Measurements from ENCODE around the gene ZNF691.
"Not testable (repeated sequence)": the region's sequence is repeated elsewhere in the genome, so short reads cannot be mapped to it uniquely, and the experiment has no call there.

ZNF691 gene

DNA sequence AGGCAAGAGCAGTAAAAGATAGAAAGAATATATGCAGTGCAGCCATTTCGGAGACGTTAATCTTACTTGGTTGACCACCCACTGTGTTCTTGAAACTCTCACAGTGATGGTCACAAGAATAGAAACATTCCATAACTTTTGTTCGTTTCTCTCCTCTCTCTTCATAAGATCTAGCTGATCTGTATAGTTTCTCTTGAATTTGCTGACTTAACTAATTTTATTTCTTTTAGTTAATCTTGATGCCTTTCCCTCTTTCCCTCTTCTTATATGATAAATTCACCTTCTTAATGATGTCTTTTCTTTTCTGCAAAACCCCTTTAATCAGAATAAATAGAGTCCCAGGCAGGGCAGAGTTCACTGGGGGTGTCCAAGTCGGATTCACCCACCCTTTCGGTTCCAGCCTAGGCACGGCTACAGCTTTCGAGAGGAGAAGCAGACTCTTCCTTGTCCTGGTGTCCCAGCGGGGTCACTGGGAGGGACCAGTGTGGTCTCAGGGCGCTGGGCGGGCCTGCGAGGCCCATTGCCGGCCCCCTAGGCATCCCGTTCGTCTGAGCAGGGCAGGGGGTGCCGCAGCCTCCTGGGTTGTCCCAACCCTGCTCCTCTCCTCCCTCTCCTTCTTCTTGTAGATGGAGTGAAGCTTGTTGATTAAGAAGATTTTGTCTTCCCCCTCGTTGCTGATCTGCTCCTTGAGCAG lies 39.8 kb downstream of the ZNF691 start:
- TF ChIP-seq, protein P1, sequence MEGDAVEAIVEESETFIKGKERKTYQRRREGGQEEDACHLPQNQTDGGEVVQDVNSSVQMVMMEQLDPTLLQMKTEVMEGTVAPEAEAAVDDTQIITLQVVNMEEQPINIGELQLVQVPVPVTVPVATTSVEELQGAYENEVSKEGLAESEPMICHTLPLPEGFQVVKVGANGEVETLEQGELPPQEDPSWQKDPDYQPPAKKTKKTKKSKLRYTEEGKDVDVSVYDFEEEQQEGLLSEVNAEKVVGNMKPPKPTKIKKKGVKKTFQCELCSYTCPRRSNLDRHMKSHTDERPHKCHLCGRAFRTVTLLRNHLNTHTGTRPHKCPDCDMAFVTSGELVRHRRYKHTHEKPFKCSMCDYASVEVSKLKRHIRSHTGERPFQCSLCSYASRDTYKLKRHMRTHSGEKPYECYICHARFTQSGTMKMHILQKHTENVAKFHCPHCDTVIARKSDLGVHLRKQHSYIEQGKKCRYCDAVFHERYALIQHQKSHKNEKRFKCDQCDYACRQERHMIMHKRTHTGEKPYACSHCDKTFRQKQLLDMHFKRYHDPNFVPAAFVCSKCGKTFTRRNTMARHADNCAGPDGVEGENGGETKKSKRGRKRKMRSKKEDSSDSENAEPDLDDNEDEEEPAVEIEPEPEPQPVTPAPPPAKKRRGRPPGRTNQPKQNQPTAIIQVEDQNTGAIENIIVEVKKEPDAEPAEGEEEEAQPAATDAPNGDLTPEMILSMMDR (IDR thresholded peaks at IDR 0.05; ENCODE audit: low read depth, low read length), result no peak

DNA sequence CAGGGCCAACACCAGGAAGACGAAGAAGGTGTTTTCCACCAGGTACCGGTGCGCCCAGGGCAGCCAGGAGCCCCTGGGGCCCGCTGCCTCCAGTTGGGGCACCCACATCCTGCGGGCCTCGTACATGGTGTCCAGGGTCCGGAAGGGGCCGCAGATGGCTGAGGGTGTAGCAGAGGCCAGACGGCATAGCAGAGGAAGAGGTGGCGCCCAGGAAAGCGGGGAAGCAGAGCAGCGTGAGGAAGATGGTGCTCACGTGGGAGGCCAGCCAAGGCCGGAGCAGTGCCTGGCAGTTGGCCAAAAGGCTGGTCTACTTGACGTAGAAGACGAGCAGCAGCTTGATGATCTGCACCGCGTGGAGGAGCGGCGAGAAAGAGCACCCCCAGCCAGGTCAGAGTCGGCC lies 40.4 kb downstream of the ZNF691 start:
- TF ChIP-seq, protein P1 (IDR thresholded peaks at IDR 0.05; ENCODE audit: low read depth, low read length), result no peak
- H3K4me3 ChIP-seq (ENCODE audit: low read depth, low read length), result no peak overlapping the region

More for the DNA sequence above, 39.8 kb downstream of the ZNF691 start:
- H3K4me3 ChIP-seq (ENCODE audit: low read depth, low read length), result no peak overlapping the region

DNA sequence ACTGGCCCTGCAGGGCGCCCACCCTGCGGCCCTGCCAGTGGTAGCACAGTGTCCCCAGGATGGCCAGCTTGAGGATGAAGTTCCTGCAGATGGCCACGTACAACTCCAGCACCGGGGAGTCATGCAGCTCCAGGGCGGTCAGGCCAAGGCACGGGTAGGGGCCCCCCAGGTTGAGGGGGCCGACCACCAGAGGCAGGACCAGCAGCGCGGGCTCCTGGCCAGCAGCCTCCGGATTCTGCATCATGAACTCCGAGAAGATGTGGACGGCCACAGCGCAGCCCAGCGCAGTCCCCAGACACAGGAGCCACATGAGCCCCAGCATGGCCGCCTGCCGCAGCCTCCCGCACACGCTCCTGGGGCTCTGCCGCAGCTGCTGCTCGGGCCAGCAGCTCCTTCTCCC lies 41.0 kb downstream of the ZNF691 start:
- TF ChIP-seq, protein P1 (IDR thresholded peaks at IDR 0.05; ENCODE audit: low read depth, low read length), result no peak

DNA sequence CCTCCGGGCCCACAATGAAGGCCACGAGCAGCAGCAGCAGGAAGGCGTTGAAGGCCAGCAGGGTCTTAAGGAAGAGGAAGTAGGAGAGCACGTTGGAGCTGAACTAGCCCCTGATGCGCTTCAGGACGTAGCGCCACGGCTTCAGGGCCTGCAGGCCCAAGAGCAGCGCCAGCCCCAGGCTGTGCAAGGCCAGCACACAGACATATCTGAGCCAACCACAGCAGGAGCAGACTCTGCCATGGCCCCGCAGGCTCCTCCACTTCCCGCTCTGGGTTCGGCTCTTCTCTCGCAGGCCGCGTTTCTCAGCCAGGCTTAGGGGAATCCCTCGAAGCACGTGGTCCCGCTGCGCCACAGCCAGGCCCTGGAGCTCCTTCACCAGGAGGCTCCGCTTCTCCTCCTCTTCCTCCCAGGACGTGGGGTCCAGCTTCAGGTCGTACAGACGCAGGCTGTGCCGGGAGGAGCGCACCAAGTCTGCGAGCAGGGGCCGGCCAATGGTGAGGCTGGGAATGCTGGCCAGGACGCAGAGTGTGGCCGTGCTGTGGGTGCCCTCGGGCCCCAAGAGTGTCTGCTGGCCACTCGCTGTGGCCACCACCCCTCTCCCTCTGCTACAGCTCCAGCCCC lies 41.7 kb downstream of the ZNF691 start:
- TF ChIP-seq, protein P1 (IDR thresholded peaks at IDR 0.05; ENCODE audit: low read depth, low read length), result no peak

More for the DNA sequence above, 41.0 kb downstream of the ZNF691 start:
- H3K4me3 ChIP-seq (ENCODE audit: low read depth, low read length), result no peak overlapping the region

DNA sequence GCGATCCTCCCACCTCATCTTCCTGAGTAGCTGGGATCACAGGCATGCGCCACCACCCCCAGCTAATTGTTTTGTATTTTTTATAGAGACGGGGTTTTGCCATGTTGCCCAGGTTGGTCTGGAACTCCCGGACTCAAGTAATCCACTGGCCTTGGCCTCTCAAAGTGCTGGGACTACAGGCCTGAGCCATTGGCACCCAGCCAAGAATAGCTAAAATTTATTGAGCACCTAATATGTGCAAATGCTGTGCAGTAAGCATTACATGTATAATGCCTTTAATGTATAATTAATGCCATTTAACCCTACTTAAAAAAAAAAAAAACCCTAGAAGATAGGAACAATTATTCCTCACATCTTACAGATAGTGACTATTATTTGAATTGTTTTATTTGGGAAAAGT lies 42.9 kb downstream of the ZNF691 start:
- TF ChIP-seq, protein P1 (IDR thresholded peaks at IDR 0.05; ENCODE audit: low read depth, low read length), result no peak
- H3K4me3 ChIP-seq (ENCODE audit: low read depth, low read length), result no peak overlapping the region

More for the DNA sequence above, 41.7 kb downstream of the ZNF691 start:
- H3K4me3 ChIP-seq (ENCODE audit: low read depth, low read length), result no peak overlapping the region

DNA sequence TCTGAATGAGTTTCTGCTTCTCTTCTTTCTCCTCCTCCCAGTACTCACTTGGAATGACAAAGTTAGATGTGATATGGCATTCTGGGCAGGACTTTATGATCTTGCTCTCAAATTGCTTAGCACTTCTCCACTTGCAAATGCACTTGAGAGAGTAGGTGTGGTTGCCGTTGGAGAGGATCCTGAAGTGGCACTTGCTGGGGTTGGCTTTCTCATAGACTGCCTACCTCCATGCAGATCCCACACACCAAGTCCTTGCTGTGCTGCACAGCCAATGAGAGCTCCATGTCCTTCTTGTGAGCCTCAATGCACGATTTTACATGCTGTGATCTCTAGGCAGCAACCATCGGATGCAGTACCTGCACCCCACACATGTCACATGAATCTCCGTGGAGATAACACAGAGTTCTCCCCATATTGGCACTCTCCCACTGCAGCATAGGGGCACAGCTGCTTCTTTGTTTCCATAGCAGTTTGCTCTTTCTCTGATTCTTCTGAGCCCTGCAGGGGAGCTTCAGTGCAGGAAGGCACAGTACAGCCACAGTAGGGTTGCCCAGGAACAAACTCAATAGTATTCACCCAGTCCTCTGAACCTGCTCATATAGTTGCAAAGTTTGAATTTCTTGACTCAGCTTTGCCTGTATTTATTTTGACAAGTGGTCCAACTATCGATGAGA lies 45.2 kb downstream of the ZNF691 start:
- H3K4me3 ChIP-seq (ENCODE audit: low read depth, low read length), result no peak overlapping the region
- TF ChIP-seq, protein P1 (IDR thresholded peaks at IDR 0.05; ENCODE audit: low read depth, low read length), result no peak

- not testable (repeated sequence) for H3K4me3 ChIP-seq (ENCODE audit: low read depth, low read length)
These were observed 53.5 kb downstream of the ZNF691 start for GRCh38 chr1:42899960-42900359.
